ENCODE measurements around the gene SGMS2.
A peak's percentile ranks its signal among the peaks of the same experiment; 100 is the strongest.
"Not testable (repeated sequence)": the region's sequence is repeated elsewhere in the genome, so short reads cannot be mapped to it uniquely, and the experiment has no call there.

The SGMS2 gene

GRCh38 chr4:107917500-107917899, 92.8 kb downstream of the SGMS2 start:
- Histone ChIP-seq H3K27ac (no peak overlapping the region), H3K4me3 (ENCODE audit: low read depth, low read length) (no peak overlapping the region), H3K36me3 (replicated peaks) (no peaks in the 10 kb centered on the region), H3K27me3 (replicated peaks) (no peaks in the 10 kb centered on the region)
- no peak for DNase-seq
- TF ChIP-seq, protein P1, sequence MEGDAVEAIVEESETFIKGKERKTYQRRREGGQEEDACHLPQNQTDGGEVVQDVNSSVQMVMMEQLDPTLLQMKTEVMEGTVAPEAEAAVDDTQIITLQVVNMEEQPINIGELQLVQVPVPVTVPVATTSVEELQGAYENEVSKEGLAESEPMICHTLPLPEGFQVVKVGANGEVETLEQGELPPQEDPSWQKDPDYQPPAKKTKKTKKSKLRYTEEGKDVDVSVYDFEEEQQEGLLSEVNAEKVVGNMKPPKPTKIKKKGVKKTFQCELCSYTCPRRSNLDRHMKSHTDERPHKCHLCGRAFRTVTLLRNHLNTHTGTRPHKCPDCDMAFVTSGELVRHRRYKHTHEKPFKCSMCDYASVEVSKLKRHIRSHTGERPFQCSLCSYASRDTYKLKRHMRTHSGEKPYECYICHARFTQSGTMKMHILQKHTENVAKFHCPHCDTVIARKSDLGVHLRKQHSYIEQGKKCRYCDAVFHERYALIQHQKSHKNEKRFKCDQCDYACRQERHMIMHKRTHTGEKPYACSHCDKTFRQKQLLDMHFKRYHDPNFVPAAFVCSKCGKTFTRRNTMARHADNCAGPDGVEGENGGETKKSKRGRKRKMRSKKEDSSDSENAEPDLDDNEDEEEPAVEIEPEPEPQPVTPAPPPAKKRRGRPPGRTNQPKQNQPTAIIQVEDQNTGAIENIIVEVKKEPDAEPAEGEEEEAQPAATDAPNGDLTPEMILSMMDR (IDR thresholded peaks at IDR 0.05; ENCODE audit: low read depth, low read length, missing control alignments) = no peak
- in situ Hi-C loops (cut with HindIII; ENCODE audit: low pct_ligation_motif_present, low sequenced_read_pairs) = loop anchor here (25.0 kb wide), 1 partner anchor 155 kb away; no protein-coding TSS in a partner anchor

DNA sequence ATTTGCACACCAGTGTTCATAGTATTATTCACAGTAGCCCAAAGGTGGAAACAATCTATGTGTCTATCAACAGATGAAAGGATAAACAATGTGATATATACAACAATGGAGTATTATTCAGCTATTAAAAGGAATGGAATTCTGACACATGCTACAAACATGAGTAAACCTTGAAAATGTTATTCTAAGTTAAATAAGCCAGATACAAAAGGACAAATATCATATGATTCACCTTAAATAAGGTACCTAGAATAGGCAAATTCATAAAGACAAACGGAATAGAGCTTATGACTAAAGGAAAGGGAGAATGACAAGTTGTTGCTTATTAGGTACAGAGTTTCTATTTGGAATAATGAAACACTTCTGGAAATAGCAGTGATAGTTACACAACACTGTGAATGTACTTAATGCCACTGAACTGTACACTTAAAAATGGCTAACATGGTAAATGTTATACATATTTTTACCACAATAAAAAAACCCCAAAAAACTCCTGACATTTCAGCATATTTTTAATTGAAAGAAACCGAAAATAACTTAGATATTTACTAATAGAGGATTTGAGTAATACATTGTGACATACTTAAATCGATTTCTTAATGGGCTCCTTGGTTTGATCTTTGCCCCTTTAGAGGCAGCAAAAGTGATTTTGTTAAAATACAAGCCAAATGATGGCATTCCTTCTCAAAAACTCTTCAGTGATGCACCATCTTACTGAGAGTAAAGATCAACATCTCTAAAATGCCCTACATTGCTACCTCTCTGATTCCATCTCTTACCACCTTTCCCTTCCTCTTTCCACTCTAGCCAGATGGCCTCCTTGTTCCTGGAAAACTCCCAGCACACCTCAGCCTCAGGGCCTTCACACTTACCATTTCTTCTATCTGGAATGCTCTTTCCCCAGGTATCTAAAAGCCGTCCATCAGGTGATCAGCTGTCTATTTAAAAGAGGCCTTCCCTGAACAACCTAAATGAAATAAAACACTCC, 98.0 kb downstream of the SGMS2 start:
- Histone ChIP-seq H3K36me3 (replicated peaks) (no peaks in the 10 kb centered on the region), H3K27ac (no peak overlapping the region), H3K27me3 (replicated peaks) (no peaks in the 10 kb centered on the region), H3K4me3 (ENCODE audit: low read depth, low read length) (no peak overlapping the region)
- no peak for DNase-seq
- in situ Hi-C loops (cut with HindIII; ENCODE audit: low pct_ligation_motif_present, low sequenced_read_pairs) = loop anchor here (25.0 kb wide), 1 partner anchor 160 kb away; no protein-coding TSS in a partner anchor
- TF ChIP-seq, protein P1 (IDR thresholded peaks at IDR 0.05; ENCODE audit: low read depth, low read length, missing control alignments) = no peak

DNA sequence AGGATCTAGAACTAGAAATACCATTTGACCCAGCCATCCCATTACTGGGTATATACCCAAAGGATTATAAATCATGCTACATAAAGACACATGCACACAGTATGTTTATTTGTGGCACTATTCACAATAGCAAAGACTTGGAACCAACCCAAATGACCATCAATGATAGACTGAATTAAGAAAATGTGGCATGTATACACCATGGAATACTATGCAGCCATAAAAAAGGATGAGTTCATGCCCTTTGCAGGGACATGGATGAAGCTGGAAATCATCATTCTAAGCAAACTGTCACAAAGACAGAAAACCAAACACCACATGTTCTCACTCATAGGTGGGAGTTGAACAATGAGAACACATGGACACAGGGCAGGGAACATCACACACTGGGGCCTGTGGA, 101.0 kb downstream of the SGMS2 start:
- in situ Hi-C loops (cut with HindIII; ENCODE audit: low pct_ligation_motif_present, low sequenced_read_pairs); H3K27ac ChIP-seq; DNase-seq; H3K27me3 ChIP-seq (replicated peaks); H3K36me3 ChIP-seq (replicated peaks); H3K4me3 ChIP-seq (ENCODE audit: low read depth, low read length): not testable (repeated sequence)

- H3K4me3 ChIP-seq (ENCODE audit: low read depth, low read length); H3K27ac ChIP-seq; in situ Hi-C loops (cut with HindIII; ENCODE audit: low pct_ligation_motif_present, low sequenced_read_pairs); H3K27me3 ChIP-seq (replicated peaks); H3K36me3 ChIP-seq (replicated peaks); DNase-seq: not testable (repeated sequence)
These were observed 102.1 kb downstream of the SGMS2 start for GRCh38 chr4:107926875-107927274.

- in situ Hi-C loops (cut with HindIII; ENCODE audit: low pct_ligation_motif_present, low sequenced_read_pairs) = no loop called here
- Histone ChIP-seq H3K27ac (peak within 1 kb of the TSS; percentile 21), H3K27me3 (replicated peaks) (no peaks in the 10 kb centered on the region), H3K4me3 (ENCODE audit: low read depth, low read length) (peak within 1 kb of the TSS; percentile 72), H3K36me3 (replicated peaks) (no peaks in the 10 kb centered on the region)
- TF ChIP-seq, protein P1 (IDR thresholded peaks at IDR 0.05; ENCODE audit: low read depth, low read length, missing control alignments) = no peak
- peak; percentile 57 for DNase-seq
These were observed 106.4 kb downstream of the SGMS2 start, which contains the start of gene CYP2U1 for GRCh38 chr4:107930821-107931774. Gene CYP2U1 (plus strand): TSS chr4:107931549. CDS start chr4:107931644, 95 bp downstream.

DNA sequence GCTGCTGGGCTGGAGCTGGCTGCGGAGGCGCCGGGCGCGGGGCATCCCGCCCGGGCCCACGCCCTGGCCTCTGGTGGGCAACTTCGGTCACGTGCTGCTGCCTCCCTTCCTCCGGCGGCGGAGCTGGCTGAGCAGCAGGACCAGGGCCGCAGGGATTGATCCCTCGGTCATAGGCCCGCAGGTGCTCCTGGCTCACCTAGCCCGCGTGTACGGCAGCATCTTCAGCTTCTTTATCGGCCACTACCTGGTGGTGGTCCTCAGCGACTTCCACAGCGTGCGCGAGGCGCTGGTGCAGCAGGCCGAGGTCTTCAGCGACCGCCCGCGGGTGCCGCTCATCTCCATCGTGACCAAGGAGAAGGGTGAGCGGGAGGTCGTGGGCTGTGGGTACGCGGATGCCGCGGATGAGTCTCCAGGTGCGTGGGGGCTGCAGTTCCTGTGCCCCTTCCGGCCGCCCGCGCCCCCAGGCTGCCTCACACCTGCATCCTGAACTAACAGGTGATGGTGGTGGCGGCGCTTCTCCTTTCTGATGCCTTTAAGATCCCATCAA, 107.1 kb downstream of the SGMS2 start:
- Histone ChIP-seq H3K27me3 (replicated peaks) (no peaks in the 10 kb centered on the region), H3K27ac (no peak overlapping the region), H3K36me3 (replicated peaks) (no peaks in the 10 kb centered on the region), H3K4me3 (ENCODE audit: low read depth, low read length) (peak overlapping the region; percentile 72)
- TF ChIP-seq, protein P1 (IDR thresholded peaks at IDR 0.05; ENCODE audit: low read depth, low read length, missing control alignments) = no peak
- no peak for DNase-seq
- in situ Hi-C loops (cut with HindIII; ENCODE audit: low pct_ligation_motif_present, low sequenced_read_pairs) = no loop called here

Data from brain microvascular endothelial cell (primary cell).